ENCODE measurements around the gene TUBB1.
A peak's percentile ranks its signal among the peaks of the same experiment; 100 is the strongest.
"Not testable (repeated sequence)": the region's sequence is repeated elsewhere in the genome, so short reads cannot be mapped to it uniquely, and the experiment has no call there.

Gene TUBB1

GRCh38 chr20:59019217-59019616, at the start of gene TUBB1:
Gene TUBB1 (plus strand): TSS chr20:59019429. CDS start chr20:59019523, 94 bp downstream.
- DNase-seq: no peak

- no peak for DNase-seq
Measured at GRCh38 chr20:58969439-58969838, 49.8 kb upstream of the TUBB1 start.

GRCh38 chr20:58970146-58970545, 49.1 kb upstream of the TUBB1 start:
- DNase-seq: no peak

- DNase-seq: no peak
Measured at GRCh38 chr20:58971429-58971828, 47.8 kb upstream of the TUBB1 start.

- DNase-seq: no peak
Measured at GRCh38 chr20:58973179-58973578, 46.0 kb upstream of the TUBB1 start.

GRCh38 chr20:58973866-58974265, 45.4 kb upstream of the TUBB1 start:
- DNase-seq: no peak

- no peak for DNase-seq
Measured at GRCh38 chr20:58975353-58975752, 43.9 kb upstream of the TUBB1 start.

GRCh38 chr20:58976061-58976730, 43.0 kb upstream of the TUBB1 start:
- no peak for DNase-seq

- DNase-seq: no peak
Measured at GRCh38 chr20:58978351-58979190, 40.7 kb upstream of the TUBB1 start.

GRCh38 chr20:58980711-58981627, 38.3 kb upstream of the TUBB1 start, which contains the start of gene NELFCD:
Gene NELFCD (plus strand): TSS chr20:58981256. CDS start chr20:58981310, 54 bp downstream.
- peak; percentile 74 for DNase-seq

- DNase-seq: no peak
Measured at GRCh38 chr20:58981628-58982364, 37.4 kb upstream of the TUBB1 start.

GRCh38 chr20:58982406-58983114, 36.7 kb upstream of the TUBB1 start:
- no peak for DNase-seq

GRCh38 chr20:58983115-58983468, 36.1 kb upstream of the TUBB1 start:
- DNase-seq: not testable (repeated sequence)

- DNase-seq: no peak
Measured at GRCh38 chr20:58984691-58985090, 34.5 kb upstream of the TUBB1 start.

- DNase-seq: no peak
Measured at GRCh38 chr20:58985656-58986055, 33.6 kb upstream of the TUBB1 start.

GRCh38 chr20:58986286-58986967, 32.8 kb upstream of the TUBB1 start:
- DNase-seq: no peak

- DNase-seq: no peak
Measured at GRCh38 chr20:58986968-58987517, 32.2 kb upstream of the TUBB1 start.

- DNase-seq: no peak
Measured at GRCh38 chr20:58987790-58988564, 31.3 kb upstream of the TUBB1 start.

- no peak for DNase-seq
Measured at GRCh38 chr20:58988565-58988882, 30.7 kb upstream of the TUBB1 start.

- no peak for DNase-seq
Measured at GRCh38 chr20:58989196-58989595, 30.0 kb upstream of the TUBB1 start.

All from NCI-H446 treated with DMSO at 0.1 percent for 48 hours (cell line).